Caki2 (cell line): ENCODE results near the gene ZNF423. TPM values are rescaled to one million over a fixed set of nuclear protein-coding genes. Genes with fewer than 3 reads are reported as not detected.

Experiments
- DNase-seq: peaks from one replicate; pipeline ENCODE4 v3.0.0-alpha.2; 2015; ENCODE audit warnings: low read depth
- in situ Hi-C: cut with HindIII; loops from 2 replicates; pipeline ENCODE4 v1.10.0; 2016; ENCODE audit warnings: low sequenced_read_pairs, low pct_unique_long_range_greater_than_20kb, mixed read lengths
- total RNA-seq: library from RNA; depleted of rRNA; stranded (reverse); fragments of >200 nt; shearing (Covaris generic); gene quantifications from 2 replicates; pipeline ENCODE4 v1.2.3, GENCODE V29; 2014; ENCODE audit warnings: low replicate concordance

ZNF423 gene
- total RNA-seq, 1 experiment from 2014 or later, result 0.24 TPM

DNA sequence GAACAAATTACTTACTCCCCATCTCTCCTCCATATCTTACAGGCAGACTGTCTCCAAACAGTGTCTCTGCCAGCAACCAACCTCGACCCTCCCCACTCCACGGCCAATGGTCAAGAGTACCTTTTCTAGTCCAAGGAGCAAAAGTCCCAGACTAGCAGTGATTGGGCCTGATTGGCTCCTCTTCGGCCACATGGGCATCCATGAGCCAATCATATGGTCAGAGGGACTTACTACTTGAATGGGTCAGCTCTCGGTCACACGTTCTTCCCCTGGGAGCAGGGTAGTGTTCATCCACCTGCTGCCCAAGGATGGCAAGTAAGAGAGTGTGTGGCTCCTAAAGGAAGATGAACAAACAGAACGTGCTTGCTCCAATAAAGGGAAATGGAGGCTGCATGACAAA lies 397.7 kb downstream of the ZNF423 start:
- no peak for DNase-seq
- in situ Hi-C loops, result no loop called here

- in situ Hi-C loops, result no loop called here
- no peak for DNase-seq
These were observed 398.7 kb downstream of the ZNF423 start for GRCh38 chr16:49457196-49457595.

GRCh38 chr16:49456763-49457162 lies 399.1 kb downstream of the ZNF423 start:
- no peak for DNase-seq
- in situ Hi-C loops, result no loop called here

DNA sequence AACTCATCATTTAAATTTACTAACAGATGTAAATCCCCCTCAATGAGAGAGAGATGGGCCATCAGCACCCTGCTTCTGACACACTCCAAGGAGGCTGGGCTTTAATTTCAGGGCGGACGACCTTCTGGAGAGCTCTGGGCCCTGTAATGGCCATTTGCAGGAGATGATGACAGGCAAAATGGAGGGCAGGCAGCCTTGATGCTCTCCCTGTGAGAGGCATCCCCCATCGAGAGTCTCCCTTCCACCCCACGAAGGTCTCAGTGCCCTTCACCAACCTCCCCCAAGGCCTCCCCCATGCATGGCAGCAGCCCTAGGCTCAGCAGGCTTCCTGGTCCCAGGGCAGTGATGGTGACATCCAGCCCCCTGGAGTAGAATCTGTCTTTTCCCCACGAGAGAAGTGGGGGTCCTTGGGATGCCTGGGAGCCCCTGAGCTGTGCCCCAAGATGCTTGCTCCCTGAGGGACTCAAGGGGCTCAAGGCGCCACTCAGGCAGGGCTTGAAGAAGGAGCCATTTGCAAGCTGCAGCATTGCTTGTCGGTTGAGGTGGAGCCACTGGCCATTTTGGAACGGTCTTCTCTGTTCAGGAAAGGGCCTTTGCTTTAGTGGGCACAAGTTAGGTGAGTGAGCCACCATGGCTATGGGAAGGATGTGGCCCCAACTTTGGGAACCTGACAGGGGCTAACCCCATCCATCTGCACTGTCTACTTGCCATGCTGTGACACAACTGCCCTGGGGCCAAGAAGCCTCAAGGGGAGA lies 399.7 kb downstream of the ZNF423 start:
- in situ Hi-C loops, result no loop called here

GRCh38 chr16:49455181-49455990 lies 400.5 kb downstream of the ZNF423 start:
- in situ Hi-C loops, result no loop called here
- DNase-seq, result no peak

More for the DNA sequence above, 399.7 kb downstream of the ZNF423 start:
- no peak for DNase-seq

- in situ Hi-C loops, result no loop called here
These were observed 401.3 kb downstream of the ZNF423 start for GRCh38 chr16:49454426-49455180.

DNA sequence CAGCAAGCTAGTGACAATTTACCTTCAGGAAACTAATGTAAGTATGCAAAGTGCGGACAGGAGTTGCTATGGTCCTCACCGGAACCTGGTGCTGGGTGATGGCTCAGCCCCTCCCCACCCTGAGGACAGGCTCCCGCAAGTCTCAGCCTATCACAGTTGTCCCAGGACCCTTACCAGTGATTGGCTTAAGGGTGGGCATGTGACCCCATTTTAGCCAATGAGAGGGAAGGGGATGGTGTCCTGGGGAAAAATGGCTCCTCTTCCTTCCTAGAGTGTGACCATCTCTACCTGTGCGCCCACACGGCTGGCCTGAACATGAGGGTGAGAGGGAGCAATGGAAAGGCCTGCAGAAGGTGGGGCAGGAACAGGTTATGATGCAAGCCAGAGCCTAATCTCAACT lies 401.9 kb downstream of the ZNF423 start:
- in situ Hi-C loops, result no loop called here
- DNase-seq, result no peak

More at GRCh38 chr16:49454426-49455180, 401.3 kb downstream of the ZNF423 start:
- no peak for DNase-seq

DNA sequence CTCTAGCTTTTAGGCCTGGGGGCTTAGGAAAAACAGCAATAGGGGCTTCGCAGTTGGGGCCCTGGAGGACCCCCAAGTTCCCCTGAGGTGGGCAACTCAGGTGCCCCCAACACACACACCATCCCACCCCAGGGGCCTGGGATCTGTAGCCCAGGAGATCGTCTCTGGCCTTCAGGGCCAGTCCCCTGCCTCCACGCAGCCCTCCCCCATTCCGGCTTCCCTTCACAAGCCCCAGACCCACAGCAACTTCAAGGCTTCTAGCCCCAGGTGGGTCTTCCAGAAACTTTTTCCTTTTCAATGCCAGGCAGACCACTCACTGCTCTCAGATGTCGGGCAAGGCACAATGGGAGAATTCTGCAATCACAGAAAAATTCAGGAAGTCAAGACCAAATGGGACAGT lies 402.9 kb downstream of the ZNF423 start:
- in situ Hi-C loops, result no loop called here
- no peak for DNase-seq

DNA sequence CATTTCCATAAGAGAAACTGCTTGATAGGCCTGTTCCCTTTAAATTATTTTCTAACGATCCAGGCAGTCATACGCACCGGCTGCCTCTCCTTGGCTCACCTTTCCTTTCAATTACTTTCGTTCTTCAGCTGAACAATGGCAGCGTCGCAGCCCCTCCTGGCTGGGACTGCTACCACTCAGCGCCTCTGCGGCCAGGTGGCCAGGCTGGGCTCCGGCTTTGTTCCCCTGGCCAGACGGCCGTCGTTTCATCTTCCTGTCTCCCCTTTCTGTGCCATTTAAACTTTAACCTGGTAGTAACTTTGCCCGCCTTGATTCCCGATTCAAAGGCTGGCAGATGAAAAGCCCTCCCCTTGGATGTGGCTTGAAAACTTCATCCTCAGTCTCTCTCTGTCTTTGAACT lies 403.3 kb downstream of the ZNF423 start:
- no peak for DNase-seq
- in situ Hi-C loops, result no loop called here

- in situ Hi-C loops, result no loop called here
- no peak for DNase-seq
These were observed 403.8 kb downstream of the ZNF423 start for GRCh38 chr16:49452108-49452507.

DNA sequence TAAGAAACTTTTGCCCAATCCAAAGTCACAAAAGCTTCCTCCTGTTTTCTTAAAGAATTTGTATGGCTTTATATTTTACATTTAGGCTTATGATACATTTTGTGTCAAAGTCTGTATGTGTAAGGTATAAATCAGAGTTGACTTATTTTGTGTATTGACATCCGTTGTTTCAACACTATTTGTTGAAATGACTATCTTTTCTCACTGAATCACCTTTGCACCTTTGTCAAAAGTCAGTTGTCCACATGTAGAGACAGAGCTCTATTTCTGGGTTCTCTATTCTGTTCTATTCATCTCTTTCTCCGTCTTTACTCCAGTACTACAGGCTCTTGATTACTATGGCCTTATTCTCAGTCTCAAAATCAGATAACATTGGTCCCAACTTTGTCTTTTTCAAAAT lies 409.1 kb downstream of the ZNF423 start:
- in situ Hi-C loops, result no loop called here
- DNase-seq, result no peak

GRCh38 chr16:49443576-49443975 lies 412.3 kb downstream of the ZNF423 start:
- in situ Hi-C loops, result no loop called here
- no peak for DNase-seq

DNA sequence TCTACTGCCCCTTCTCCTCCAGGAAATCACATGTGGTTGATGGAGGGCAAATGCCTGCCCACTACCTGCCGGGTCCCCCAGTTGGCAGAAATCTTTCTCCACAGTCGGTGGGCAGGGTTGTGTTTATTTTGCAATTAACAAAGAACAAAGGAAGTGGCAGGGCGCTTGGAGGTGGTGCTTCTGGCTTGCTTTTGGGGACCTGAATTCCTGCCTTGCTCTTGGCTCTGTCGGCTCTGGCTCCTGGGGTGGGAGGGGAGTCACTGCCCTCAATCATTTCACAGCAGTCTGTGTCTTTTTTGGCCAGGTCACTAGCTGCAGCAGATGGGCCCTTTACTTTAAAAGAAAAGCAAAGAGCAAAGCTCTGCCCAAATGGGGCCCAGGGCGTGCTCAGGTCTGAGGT lies 413.1 kb downstream of the ZNF423 start:
- no peak for DNase-seq
- in situ Hi-C loops, result no loop called here

DNA sequence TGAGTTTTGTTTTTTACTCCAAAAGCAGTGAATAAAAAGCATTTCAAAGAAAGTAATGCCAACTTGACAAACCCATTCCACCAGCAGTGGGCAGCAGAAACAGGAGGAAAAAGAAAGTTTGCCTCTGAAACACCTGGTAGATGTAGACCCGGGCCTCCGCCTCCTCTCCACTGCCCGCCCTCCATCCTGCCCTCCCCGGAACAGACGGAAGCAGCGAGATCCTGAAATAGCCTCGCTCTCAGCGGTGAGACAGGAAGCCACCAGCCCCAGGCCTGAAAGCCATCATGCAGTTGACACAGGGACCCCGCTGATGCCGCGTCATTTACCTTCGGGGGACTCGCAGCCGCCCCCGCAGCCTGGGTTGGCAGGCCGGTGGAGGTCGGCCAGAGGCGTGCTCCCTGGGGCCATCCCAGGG lies 414.5 kb downstream of the ZNF423 start:
- in situ Hi-C loops, result no loop called here
- no peak for DNase-seq

GRCh38 chr16:49440156-49441065 lies 415.5 kb downstream of the ZNF423 start:
- in situ Hi-C loops, result no loop called here
- DNase-seq, result no peak

GRCh38 chr16:49439676-49440075 lies 416.2 kb downstream of the ZNF423 start:
- DNase-seq, result no peak
- in situ Hi-C loops, result no loop called here

- no peak for DNase-seq
- in situ Hi-C loops, result no loop called here
These were observed 416.9 kb downstream of the ZNF423 start for GRCh38 chr16:49439050-49439449.
